Measurements from ENCODE around the gene CHERP. TPM values are rescaled to one million over a fixed set of nuclear protein-coding genes. Genes with fewer than 3 reads are reported as not detected.

The CHERP gene
- total RNA-seq, 4 donors from 2014 or later: 8.1 to 15.5 (median 11.7) TPM

DNA sequence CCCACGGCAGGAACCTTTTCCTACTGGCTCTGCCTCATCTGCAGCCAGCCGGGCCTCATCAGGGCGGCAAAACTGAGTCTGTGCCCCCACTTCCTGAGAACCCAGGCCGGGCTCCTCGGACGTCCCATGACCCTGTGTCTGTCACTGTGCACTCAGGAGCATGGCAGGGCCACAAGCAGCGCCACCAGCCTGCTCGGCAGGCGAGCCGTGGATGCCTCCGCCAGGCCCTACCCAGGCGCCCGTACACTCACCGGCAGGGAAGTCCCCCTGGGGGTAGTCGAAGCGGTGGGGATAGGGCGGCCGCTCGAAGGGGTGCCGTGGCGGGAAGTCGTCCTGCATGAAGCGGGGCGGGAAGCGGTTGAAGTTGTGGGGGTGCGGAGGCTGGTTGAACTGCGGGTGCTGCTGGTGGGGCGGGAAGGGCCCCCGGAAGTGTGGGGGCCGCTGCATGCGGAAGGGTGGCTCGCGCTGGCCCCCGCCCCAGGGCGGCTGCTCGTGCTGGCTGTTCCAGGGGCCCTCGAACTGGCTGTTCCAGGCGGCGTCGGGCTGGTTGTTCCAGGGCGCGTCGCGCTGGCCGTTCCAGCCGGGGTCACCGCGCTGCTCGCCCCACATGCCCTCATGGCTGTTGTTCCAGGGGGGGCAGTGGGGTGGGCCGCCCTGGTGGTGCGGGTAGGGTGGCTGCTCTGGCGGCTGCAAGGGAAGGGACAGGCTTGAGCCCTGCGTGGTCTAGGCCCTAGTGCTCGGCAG is 17.1 kb downstream of the CHERP start:
- no peak for TF ChIP-seq POLR2A (IDR thresholded peaks at IDR 0.05)
- TF ChIP-seq, protein P1, sequence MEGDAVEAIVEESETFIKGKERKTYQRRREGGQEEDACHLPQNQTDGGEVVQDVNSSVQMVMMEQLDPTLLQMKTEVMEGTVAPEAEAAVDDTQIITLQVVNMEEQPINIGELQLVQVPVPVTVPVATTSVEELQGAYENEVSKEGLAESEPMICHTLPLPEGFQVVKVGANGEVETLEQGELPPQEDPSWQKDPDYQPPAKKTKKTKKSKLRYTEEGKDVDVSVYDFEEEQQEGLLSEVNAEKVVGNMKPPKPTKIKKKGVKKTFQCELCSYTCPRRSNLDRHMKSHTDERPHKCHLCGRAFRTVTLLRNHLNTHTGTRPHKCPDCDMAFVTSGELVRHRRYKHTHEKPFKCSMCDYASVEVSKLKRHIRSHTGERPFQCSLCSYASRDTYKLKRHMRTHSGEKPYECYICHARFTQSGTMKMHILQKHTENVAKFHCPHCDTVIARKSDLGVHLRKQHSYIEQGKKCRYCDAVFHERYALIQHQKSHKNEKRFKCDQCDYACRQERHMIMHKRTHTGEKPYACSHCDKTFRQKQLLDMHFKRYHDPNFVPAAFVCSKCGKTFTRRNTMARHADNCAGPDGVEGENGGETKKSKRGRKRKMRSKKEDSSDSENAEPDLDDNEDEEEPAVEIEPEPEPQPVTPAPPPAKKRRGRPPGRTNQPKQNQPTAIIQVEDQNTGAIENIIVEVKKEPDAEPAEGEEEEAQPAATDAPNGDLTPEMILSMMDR (IDR thresholded peaks at IDR 0.05): no peak
- peaks cover 87 to 91% of the 10 kb centered on the region in 2 donors for H3K36me3 ChIP-seq
- H3K4me1 ChIP-seq: no peaks in the 10 kb centered on the region
- no peak for DNase-seq
- 96% methylated on average over 34 to 48 of the region's 54 CpGs for WGBS, 2 donors
- no peaks in the 10 kb centered on the region for H3K9me3 ChIP-seq
- no peak overlapping the region for H3K4me3 ChIP-seq (replicated peaks in 1 of 3)
- H3K27ac ChIP-seq: no peak overlapping the region
- intact Hi-C loops (cut with DNase I): no loop called here
- no peaks in the 10 kb centered on the region for H3K27me3 ChIP-seq

DNA sequence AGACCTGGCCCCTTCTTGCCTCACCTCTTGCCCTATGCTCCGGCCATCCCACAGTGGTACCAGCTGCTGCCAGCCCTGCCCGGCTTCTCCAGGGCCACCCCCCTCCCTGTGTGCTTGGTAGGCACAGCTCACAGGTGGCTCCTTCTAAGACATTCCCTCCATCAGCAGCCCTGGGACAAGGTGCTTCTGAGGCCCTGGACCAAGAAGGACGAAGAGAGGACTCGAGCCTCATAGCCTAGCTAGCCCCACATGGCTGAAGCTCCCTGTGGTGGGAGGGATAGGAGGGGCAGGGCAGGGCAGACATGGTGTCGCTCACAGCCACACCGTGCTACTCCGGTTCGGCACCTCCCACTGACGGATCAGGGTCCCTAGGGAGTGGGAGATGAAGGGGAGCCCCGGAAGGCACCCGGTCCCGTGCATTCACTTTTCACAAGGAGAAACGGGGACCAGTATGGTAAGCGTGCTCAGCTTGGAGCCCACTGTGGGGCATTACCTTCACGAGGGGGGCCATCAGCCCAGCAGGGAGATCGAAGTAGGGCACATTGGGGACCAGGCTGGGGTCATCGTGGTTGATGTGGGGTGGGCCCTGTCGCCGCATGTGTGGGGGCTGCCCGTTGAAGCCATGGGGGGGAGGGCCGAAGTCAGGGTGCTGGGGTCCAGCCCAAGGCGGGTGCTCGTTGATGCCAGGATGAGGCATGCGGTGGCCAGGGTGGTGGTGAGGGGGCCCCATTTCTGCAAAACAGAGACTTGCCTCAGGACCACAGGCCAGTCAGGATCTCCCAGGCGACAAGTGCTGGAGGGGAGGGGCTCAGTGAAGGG is 19.5 kb downstream of the CHERP start:
- Histone ChIP-seq H3K4me1 (no peaks in the 10 kb centered on the region), H3K36me3 (peaks cover 86 to 91% of the 10 kb centered on the region in 2 donors), H3K27ac (no peak overlapping the region), H3K9me3 (no peaks in the 10 kb centered on the region), H3K27me3 (no peaks in the 10 kb centered on the region), H3K4me3 (replicated peaks in 1 of 3) (no peak overlapping the region)
- intact Hi-C loops (cut with DNase I): no loop called here
- 92 to 96% methylated on average over 13 to 23 of the region's 25 CpGs for WGBS, 2 donors
- TF ChIP-seq POLR2A (IDR thresholded peaks at IDR 0.05): no peak
- TF ChIP-seq, protein P1 (IDR thresholded peaks at IDR 0.05): no peak
- DNase-seq: no peak

DNA sequence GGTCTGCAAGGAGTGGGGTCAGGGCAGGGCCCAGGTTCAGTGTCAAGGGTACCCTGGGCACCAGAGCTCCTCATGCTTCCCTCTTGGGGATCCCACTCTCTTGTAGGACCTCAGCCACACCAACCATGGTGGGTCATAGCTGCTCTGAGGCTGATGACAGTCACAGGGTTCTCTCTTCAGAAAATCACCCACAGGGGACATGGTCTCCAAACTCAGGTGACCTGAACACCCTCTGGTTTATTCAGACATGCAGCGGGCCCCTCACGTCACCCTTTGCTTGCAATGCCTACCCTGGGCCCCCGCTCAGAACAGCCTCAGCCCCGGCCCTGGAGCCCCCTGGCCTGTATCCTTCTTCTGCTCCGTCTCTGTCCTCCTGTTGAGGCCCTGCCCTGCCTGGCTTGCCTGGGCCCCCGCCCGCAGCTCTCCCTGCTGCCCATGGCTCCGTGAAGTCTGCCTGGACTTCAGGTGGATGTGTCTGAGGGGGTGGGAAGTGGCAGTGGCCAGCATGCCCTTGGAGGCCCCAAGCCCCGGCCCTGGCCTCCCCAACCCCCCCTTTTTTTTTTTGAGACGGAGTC is 20.4 kb downstream of the CHERP start:
- intact Hi-C loops (cut with DNase I): no loop called here
- Histone ChIP-seq H3K4me1 (no peaks in the 10 kb centered on the region), H3K9me3 (no peaks in the 10 kb centered on the region), H3K27me3 (no peaks in the 10 kb centered on the region), H3K36me3 (peaks cover 86 to 89% of the 10 kb centered on the region in 2 donors), H3K4me3 (replicated peaks in 1 of 3) (no peak overlapping the region), H3K27ac (no peak overlapping the region)
- 95 to 99% methylated on average over 10 of the region's 10 CpGs for WGBS, 2 donors
- TF ChIP-seq, protein P1 (IDR thresholded peaks at IDR 0.05): no peak
- no peak for TF ChIP-seq POLR2A (IDR thresholded peaks at IDR 0.05)
- no peak for DNase-seq

DNA sequence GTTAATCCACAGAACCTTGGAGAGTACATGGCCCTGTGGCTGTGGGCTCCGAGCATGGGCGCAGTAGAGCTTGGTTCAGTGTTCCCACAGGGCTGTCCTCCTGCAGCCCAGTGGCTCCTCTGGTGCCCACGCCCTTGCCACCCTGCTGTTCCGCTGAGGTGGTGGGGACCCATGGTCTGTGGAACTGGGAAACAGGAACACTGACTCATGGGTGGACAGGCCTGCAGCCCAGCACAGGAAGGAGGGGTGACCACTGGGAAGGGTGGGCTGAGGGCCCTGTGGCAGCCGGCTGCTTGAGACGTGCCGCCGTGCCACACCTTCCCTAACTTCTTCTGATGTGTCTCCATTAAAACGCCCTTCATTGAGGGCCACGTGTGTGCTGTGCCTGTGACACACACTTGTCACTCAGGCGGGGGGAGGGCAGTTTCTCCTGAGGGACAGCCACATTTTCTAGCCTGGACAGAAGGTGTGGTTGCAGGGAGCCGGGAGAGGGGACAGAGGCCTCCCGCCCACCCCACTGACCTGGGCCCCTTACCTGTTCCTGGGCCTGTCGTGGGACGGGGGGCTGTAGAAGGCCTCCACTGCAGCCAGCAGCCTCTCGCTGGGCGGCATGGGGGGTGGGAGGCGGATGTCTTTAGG is 21.1 kb downstream of the CHERP start:
- intact Hi-C loops (cut with DNase I): no loop called here
- H3K27me3 ChIP-seq: no peaks in the 10 kb centered on the region
- peaks cover 84 to 85% of the 10 kb centered on the region in 2 donors for H3K36me3 ChIP-seq
- TF ChIP-seq, protein P1 (IDR thresholded peaks at IDR 0.05): no peak
- TF ChIP-seq POLR2A (IDR thresholded peaks at IDR 0.05): no peak
- H3K4me3 ChIP-seq (replicated peaks in 1 of 3): no peak overlapping the region
- no peaks in the 10 kb centered on the region for H3K9me3 ChIP-seq
- H3K27ac ChIP-seq: no peak overlapping the region
- no peaks in the 10 kb centered on the region for H3K4me1 ChIP-seq
- 92 to 98% methylated on average over 11 to 18 of the region's 18 CpGs for WGBS, 2 donors
- DNase-seq: no peak
